IMR-90 (cell line): ENCODE data around the gene ERICH2. TPM values are rescaled to one million over a fixed set of nuclear protein-coding genes. Genes with fewer than 3 reads are reported as not detected.

Source experiments
- ATAC-seq: fragments of 200-7000 bp; cut with Tn5 transposase; 2 replicates; pipeline ENCODE4 v1.9.1; 2020; ENCODE audit warnings: low read depth, mild to moderate bottlenecking, moderate library complexity
- BruUV-seq: library from RNA; stranded (reverse); fragments of 400-500 nt; replicated peaks from 2 replicates; lab custom pipeline; 2021; lab: Mats Ljungman, UMichigan
- CTCF ChIA-PET: fragments of 300-600 bp; formaldehyde crosslinking; extraction: SDS; loops from one replicate; lab custom pipeline; 2021; ENCODE audit warnings: antibody characterized with exemption; lab: Yijun Ruan, JAX
- POLR2A ChIA-PET: fragments of 300-600 bp; sonication (Branson Sonifier 250); formaldehyde crosslinking; loops from one replicate; lab custom pipeline; 2022; ENCODE audit warnings: antibody characterized with exemption; ENCODE audit not compliant: unreplicated experiment; lab: Charles Lee
- DNase-seq: peaks from one replicate; pipeline ENCODE4 v3.0.0; 2013
- H2AFZ ChIP-seq: replicated peaks from 2 replicates; pipeline ENCODE3; 2013; ENCODE audit warnings: low read length, mild to moderate bottlenecking; ENCODE audit not compliant: poor library complexity
- H2AK5ac ChIP-seq: 2 replicates; pipeline ENCODE4 v1.6.1; 2013; ENCODE audit warnings: low read depth, low read length, inconsistent platforms
- H2AK9ac ChIP-seq: replicated peaks from 2 replicates; pipeline ENCODE3; 2013; ENCODE audit warnings: mild to moderate bottlenecking, low read depth, low read length, moderate library complexity; ENCODE audit not compliant: poor library complexity
- H2BK120ac ChIP-seq: 2 replicates; pipeline ENCODE4 v1.6.1; 2013; ENCODE audit warnings: low read depth, low read length, inconsistent platforms
- H2BK15ac ChIP-seq: 3 replicates; pipeline ENCODE4 v1.6.1; 2013; ENCODE audit warnings: low read depth, low read length, inconsistent platforms
- H2BK20ac ChIP-seq: 2 replicates; pipeline ENCODE4 v1.6.1; 2013; ENCODE audit warnings: low read depth, mild to moderate bottlenecking, inconsistent platforms, low read length, moderate library complexity
- H2BK5ac ChIP-seq: 2 replicates; pipeline ENCODE4 v1.6.1; 2013; ENCODE audit warnings: mild to moderate bottlenecking, low read depth, low read length, inconsistent platforms; ENCODE audit not compliant: poor library complexity, severe bottlenecking
- H3K14ac ChIP-seq: replicated peaks from 2 replicates; pipeline ENCODE4 v1.6.1; 2013; ENCODE audit warnings: low read depth, low read length, inconsistent platforms
- H3K18ac ChIP-seq: 2 replicates; pipeline ENCODE4 v1.6.1; 2013; ENCODE audit warnings: low read depth, low read length, control low read depth
- H3K23ac ChIP-seq: 2 replicates; pipeline ENCODE4 v1.6.1; 2013; ENCODE audit warnings: low read depth, low read length, inconsistent platforms
- H3K27ac ChIP-seq: 2 replicates; pipeline ENCODE4 v1.5.1; 2013; ENCODE audit warnings: mild to moderate bottlenecking, control low read depth, low read length; ENCODE audit not compliant: insufficient read depth
- H3K27me3 ChIP-seq: 2 replicates; pipeline ENCODE4 v1.6.1; 2013; ENCODE audit warnings: low read length; ENCODE audit not compliant: control insufficient read depth, insufficient read depth
- H3K36me3 ChIP-seq: 2 replicates; pipeline ENCODE4 v1.6.1; 2013; ENCODE audit warnings: low read length, mixed read lengths; ENCODE audit not compliant: control insufficient read depth, insufficient read depth
- H3K4ac ChIP-seq: 2 replicates; pipeline ENCODE4 v1.6.1; 2013; ENCODE audit warnings: low read depth, low read length, inconsistent platforms
- H3K4me1 ChIP-seq: 2 replicates; pipeline ENCODE4 v1.6.1; 2013; ENCODE audit warnings: low read length, mixed read lengths; ENCODE audit not compliant: control insufficient read depth, insufficient read depth
- H3K4me2 ChIP-seq: 2 replicates; pipeline ENCODE4 v1.6.1; 2013; ENCODE audit warnings: low read depth, mild to moderate bottlenecking, control low read depth, low read length, moderate library complexity
- H3K4me3 ChIP-seq: 2 replicates; pipeline ENCODE4 v1.5.1; 2013; ENCODE audit warnings: low read depth, mild to moderate bottlenecking, control low read depth, low read length, moderate library complexity; ENCODE audit not compliant: insufficient read depth
- H3K56ac ChIP-seq: 2 replicates; pipeline ENCODE4 v1.6.1; 2013; ENCODE audit warnings: low read length, inconsistent platforms; ENCODE audit not compliant: insufficient read depth; ENCODE audit errors: extremely low read depth
- H3K79me1 ChIP-seq, 2 experiments: 2 replicates each; pipeline ENCODE4 v1.6.1; 2013; ENCODE audit warnings: low read length in 2 of 2, inconsistent platforms in 1 of 2, low read depth in 1 of 2
- H3K9ac ChIP-seq: 2 replicates; pipeline ENCODE4 v1.6.1; 2013; ENCODE audit warnings: low read depth, low read length, control low read depth
- H3K9me1 ChIP-seq: 2 replicates; pipeline ENCODE4 v1.6.1; 2013; ENCODE audit warnings: low read length, inconsistent platforms; ENCODE audit not compliant: insufficient read depth
- H3K9me3 ChIP-seq: 2 replicates; pipeline ENCODE4 v1.6.1; 2013; ENCODE audit warnings: low read length; ENCODE audit not compliant: control insufficient read depth, insufficient read depth
- H4K20me1 ChIP-seq: 2 replicates; pipeline ENCODE4 v1.6.1; 2013; ENCODE audit warnings: low read length, inconsistent platforms; ENCODE audit not compliant: insufficient read depth
- H4K5ac ChIP-seq: 2 replicates; pipeline ENCODE4 v1.6.1; 2013; ENCODE audit warnings: mild to moderate bottlenecking, low read depth, low read length, control low read depth
- H4K8ac ChIP-seq, 2 experiments: 2 replicates each; pipeline ENCODE4 v1.6.1; 2013; ENCODE audit warnings: low read depth in 2 of 2, low read length in 2 of 2, control low read depth in 1 of 2, inconsistent platforms in 1 of 2
- H4K91ac ChIP-seq: 2 replicates; pipeline ENCODE4 v1.6.1; 2013; ENCODE audit warnings: low read depth, low read length, inconsistent platforms; ENCODE audit not compliant: insufficient read depth
- BHLHE40 ChIP-seq: fragments of 150-350 bp; IDR thresholded peaks from 2 replicates; pipeline ENCODE4 v1.6.1; 2016; ENCODE audit warnings: mild to moderate bottlenecking, low read depth, low read length
- CEBPB ChIP-seq: IDR thresholded peaks from 2 replicates; pipeline ENCODE4 v1.6.1; 2012; ENCODE audit warnings: low read depth, low read length, improper control_type of control experiment
- CHD1 ChIP-seq: IDR thresholded peaks from 2 replicates; pipeline ENCODE4 v1.6.1; 2012; ENCODE audit warnings: low read depth, low read length, improper control_type of control experiment
- CTCF ChIP-seq: conservative IDR thresholded peaks from 2 replicates; pipeline ENCODE4 v1.5.1; 2012; ENCODE audit warnings: mild to moderate bottlenecking, low read depth, low read length, improper control_type of control experiment
- FOS ChIP-seq: fragments of 150-350 bp; IDR thresholded peaks from 2 replicates; pipeline ENCODE4 v1.6.1; 2016; ENCODE audit warnings: low read depth, low read length
- MAFK ChIP-seq: IDR thresholded peaks from 2 replicates; pipeline ENCODE4 v1.6.1; 2012; ENCODE audit warnings: low read depth, low read length, improper control_type of control experiment
- MAZ ChIP-seq: IDR thresholded peaks from 2 replicates; pipeline ENCODE4 v1.6.1; 2012; ENCODE audit warnings: low read depth, mild to moderate bottlenecking, low read length, improper control_type of control experiment, moderate library complexity, borderline replicate concordance
- MXI1 ChIP-seq: IDR thresholded peaks from 2 replicates; pipeline ENCODE4 v1.6.1; 2012; ENCODE audit warnings: low read depth, mild to moderate bottlenecking, low read length, moderate library complexity, borderline replicate concordance
- NFE2L2 ChIP-seq: fragments of 150-350 bp; IDR thresholded peaks from 2 replicates; pipeline ENCODE4 v1.6.1; 2016; ENCODE audit warnings: low read depth, mild to moderate bottlenecking, low read length
- POLR2A ChIP-seq: IDR thresholded peaks from 2 replicates; pipeline ENCODE4 v1.6.1; 2012; ENCODE audit warnings: mild to moderate bottlenecking, low read depth, low read length
- RAD21 ChIP-seq: IDR thresholded peaks from 2 replicates; pipeline ENCODE4 v1.6.1; 2012; ENCODE audit warnings: low read length, improper control_type of control experiment
- RCOR1 ChIP-seq: IDR thresholded peaks from 2 replicates; pipeline ENCODE4 v1.6.1; 2012; ENCODE audit warnings: mild to moderate bottlenecking, low read length, improper control_type of control experiment; ENCODE audit not compliant: insufficient replicate concordance
- RFX5 ChIP-seq: IDR thresholded peaks from 2 replicates; pipeline ENCODE4 v1.8.0; 2012; ENCODE audit warnings: low read depth, mild to moderate bottlenecking, low read length, moderate library complexity
- SMC3 ChIP-seq: fragments of 150-350 bp; IDR thresholded peaks from 2 replicates; pipeline ENCODE4 v1.6.1; 2016; ENCODE audit warnings: low read depth, mild to moderate bottlenecking, antibody characterized with exemption, low read length, moderate library complexity
- WGBS, 2 experiments: methylation state at CpG; one replicate each; pipeline versions ENCODE4 v1.1.5 to v1.1.7; 2013; ENCODE audit warnings: missing lambda C conversion rate in 2 of 2; ENCODE audit not compliant: insufficient read length in 1 of 2; ENCODE audit errors: extremely low coverage in 2 of 2; 5-methylcytosine and 5-hydroxymethylcytosine counted together
- dilution Hi-C: fragments of 300-500 bp; cut with HindIII; formaldehyde crosslinking; loops from one replicate; pipeline ENCODE4 v1.14.3; 2018; ENCODE audit warnings: low sequenced_read_pairs; ENCODE audit not compliant: unreplicated experiment
- in situ Hi-C: fragments of 300-500 bp; cut with MboI; formaldehyde crosslinking; loops from 3 replicates; pipeline ENCODE4 v1.14.3; 2019; ENCODE audit warnings: low sequenced_read_pairs, inconsistent platforms, mixed read lengths
- intact Hi-C: fragments of 100-400 bp; cut with micrococcal nuclease; formaldehyde crosslinking; loops from 2 replicates; pipeline ENCODE4 v1.10.0; 2022
- polyA plus RNA-seq, 3 experiments: library from polyadenylated mRNA; depleted of rRNA; stranded (reverse); fragments of >200 nt; gene quantifications; 2 replicates each; pipeline ENCODE4 v1.2.3, GENCODE V29; 2012; ENCODE audit warnings: low replicate concordance in 1 of 3
- total RNA-seq: library from RNA; depleted of rRNA; stranded (reverse); fragments of >200 nt; gene quantifications from 2 replicates; pipeline ENCODE4 v1.2.3, GENCODE V29; 2012
- TF ChIP-seq, protein P1 (sequence below): fragments of 150-350 bp; IDR thresholded peaks from 2 replicates; pipeline ENCODE4 v1.6.1; 2017; ENCODE audit warnings: mild to moderate bottlenecking, antibody characterized with exemption, low read length, low read depth
- TF ChIP-seq, protein P2 (sequence below): fragments of 150-350 bp; IDR thresholded peaks from 2 replicates; pipeline ENCODE4 v1.6.1; 2016; ENCODE audit warnings: low read depth, mild to moderate bottlenecking, low read length, moderate library complexity, borderline replicate concordance

ERICH2 gene
- total and polyA plus RNA-seq, 2 of the 4 experiments (the other 2 are of a cell fraction) = not detected

DNA sequence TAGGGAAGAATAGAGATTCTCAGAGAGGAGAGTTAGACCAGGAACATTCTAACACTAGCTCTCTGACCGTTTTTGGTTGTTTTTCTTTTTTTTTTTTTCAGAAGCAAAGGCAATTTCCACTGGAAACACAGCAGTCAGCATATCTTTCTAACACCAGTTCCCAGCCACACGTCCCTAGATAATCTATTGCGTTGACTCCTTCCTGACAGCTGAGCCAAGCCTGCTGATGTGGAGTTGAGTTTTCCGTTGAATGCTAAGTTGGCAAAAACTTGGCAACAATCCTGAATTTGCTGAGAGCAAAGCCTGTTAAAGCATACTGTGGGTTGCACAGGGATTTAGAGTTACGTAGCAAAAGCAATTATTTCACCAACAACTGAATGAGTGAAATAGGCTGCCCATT lies 65.8 kb downstream of the ERICH2 start:
- dilution Hi-C loops (no loop called here), intact Hi-C loops (no loop called here), in situ Hi-C loops (no loop called here)
- H3K27me3 ChIP-seq = peaks cover 4% of the 10 kb centered on the region
- H3K9me3 ChIP-seq = no peaks in the 10 kb centered on the region
- DNase-seq (no peak), ATAC-seq (no peak)
- TF ChIP-seq CTCF (no peak), CEBPB (no peak), POLR2A (no peak), CHD1 (no peak), MXI1 (no peak), SMC3 (no peak), RCOR1 (no peak), BHLHE40 (no peak), NFE2L2 (no peak), RAD21 (no peak), MAZ (no peak), MAFK (no peak), FOS (no peak), RFX5 (no peak)
- TF ChIP-seq, protein P1, sequence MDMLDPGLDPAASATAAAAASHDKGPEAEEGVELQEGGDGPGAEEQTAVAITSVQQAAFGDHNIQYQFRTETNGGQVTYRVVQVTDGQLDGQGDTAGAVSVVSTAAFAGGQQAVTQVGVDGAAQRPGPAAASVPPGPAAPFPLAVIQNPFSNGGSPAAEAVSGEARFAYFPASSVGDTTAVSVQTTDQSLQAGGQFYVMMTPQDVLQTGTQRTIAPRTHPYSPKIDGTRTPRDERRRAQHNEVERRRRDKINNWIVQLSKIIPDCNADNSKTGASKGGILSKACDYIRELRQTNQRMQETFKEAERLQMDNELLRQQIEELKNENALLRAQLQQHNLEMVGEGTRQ = no peak
- TF ChIP-seq, protein P2, sequence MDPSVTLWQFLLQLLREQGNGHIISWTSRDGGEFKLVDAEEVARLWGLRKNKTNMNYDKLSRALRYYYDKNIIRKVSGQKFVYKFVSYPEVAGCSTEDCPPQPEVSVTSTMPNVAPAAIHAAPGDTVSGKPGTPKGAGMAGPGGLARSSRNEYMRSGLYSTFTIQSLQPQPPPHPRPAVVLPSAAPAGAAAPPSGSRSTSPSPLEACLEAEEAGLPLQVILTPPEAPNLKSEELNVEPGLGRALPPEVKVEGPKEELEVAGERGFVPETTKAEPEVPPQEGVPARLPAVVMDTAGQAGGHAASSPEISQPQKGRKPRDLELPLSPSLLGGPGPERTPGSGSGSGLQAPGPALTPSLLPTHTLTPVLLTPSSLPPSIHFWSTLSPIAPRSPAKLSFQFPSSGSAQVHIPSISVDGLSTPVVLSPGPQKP = no peak
- H3K56ac ChIP-seq = no peak overlapping the region
- no peak overlapping the region for H2BK5ac ChIP-seq
- H3K79me1 ChIP-seq = no peaks in the 10 kb centered on the region
- H2BK120ac ChIP-seq = no peak overlapping the region
- no peak overlapping the region for H3K9ac ChIP-seq
- H4K8ac ChIP-seq = no peak overlapping the region
- no TSS peak for BruUV-seq
- no peak overlapping the region for H2AFZ ChIP-seq
- H2BK15ac ChIP-seq = no peak overlapping the region
- no peak overlapping the region for H3K18ac ChIP-seq
- no peak overlapping the region for H3K4me2 ChIP-seq
- no peak overlapping the region for H4K91ac ChIP-seq
- CTCF ChIA-PET = interaction anchor here (0.6 kb wide), 1 partner anchor 370 kb away, joined by 3 read pairs; no protein-coding TSS in a partner anchor
- no peak overlapping the region for H3K27ac ChIP-seq
- POLR2A ChIA-PET = no interaction called here
- H2AK9ac ChIP-seq = no peak overlapping the region
- no peaks in the 10 kb centered on the region for H3K36me3 ChIP-seq
- no peaks in the 10 kb centered on the region for H4K20me1 ChIP-seq
- H3K9me1 ChIP-seq = no peaks in the 10 kb centered on the region
- H3K14ac ChIP-seq = no peak overlapping the region
- no peak overlapping the region for H3K4me3 ChIP-seq
- H3K4me1 ChIP-seq = no peaks in the 10 kb centered on the region
- H4K5ac ChIP-seq = no peak overlapping the region
- no CpG with 5 or more reads among the region's 5 CpGs for WGBS, 2 experiments
- no peak overlapping the region for H2BK20ac ChIP-seq
- no peak overlapping the region for H3K4ac ChIP-seq
- H3K23ac ChIP-seq = no peak overlapping the region
- no peak overlapping the region for H2AK5ac ChIP-seq
